HG03558 (cell line): ENCODE data around the gene CXCL1.

Experiments
- ATAC-seq: cut with Tn5 transposase; IDR thresholded peaks from one replicate; pipeline ENCODE4 v1.9.1; 2021; ENCODE audit warnings: moderate number of reproducible peaks; ENCODE audit not compliant: unreplicated experiment; ENCODE audit errors: extremely low read depth

Gene CXCL1

DNA sequence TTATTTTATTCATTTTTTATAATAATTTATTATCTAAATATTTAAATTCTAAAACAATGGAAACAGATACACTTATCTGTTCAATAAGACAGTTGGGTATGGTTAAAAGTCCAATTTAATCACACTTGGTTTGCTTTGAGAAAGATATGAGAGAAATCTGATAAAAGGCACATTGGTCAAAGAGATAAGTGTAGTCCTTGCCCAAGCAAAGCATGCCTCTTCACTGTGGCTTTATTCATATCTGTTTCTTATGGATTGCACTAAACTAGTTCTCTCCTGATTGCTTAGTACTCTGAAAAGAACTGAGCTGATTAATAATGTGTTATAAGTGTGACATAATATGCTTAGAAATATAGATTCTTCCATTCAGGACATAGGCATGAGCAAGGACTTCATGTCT, 39.8 kb downstream of the CXCL1 start:
- no peak for ATAC-seq

DNA sequence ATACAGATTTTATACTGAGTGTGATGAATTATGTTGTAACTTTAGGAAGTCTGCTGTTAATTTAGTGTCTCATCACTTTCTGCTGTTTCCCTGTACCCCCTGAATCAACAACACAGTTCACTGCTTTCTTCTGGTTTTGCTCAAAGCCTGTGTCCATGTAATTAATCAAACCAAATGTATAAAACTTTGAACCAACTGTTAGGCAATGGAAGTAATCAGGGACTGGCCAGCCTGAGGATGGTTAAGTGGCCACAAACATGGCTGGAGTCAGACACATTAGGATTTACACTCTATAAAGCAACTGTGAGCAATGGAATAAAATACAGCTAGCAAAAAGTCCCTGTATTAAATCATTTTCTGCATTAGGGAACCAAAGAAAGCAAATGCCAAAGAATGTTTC, 42.6 kb downstream of the CXCL1 start:
- no peak for ATAC-seq

DNA sequence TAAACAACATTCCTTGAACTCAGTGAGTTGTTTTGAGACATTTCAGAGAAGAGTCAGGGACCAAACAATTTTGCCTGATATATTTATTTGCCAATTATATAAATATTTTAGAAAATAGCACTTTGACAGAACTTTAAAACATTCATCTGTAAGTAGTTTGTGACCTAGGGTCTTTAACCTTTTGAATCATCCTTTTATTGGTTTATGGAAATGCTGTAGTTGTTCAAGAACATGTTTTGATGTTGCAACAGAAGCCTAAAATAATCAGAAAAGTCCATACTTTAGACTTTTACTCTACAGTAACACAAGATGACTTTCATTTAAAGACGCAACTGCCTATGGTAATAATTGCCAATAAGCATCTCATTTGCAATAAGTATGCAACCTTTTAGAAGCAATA, 43.0 kb downstream of the CXCL1 start:
- no peak for ATAC-seq

DNA sequence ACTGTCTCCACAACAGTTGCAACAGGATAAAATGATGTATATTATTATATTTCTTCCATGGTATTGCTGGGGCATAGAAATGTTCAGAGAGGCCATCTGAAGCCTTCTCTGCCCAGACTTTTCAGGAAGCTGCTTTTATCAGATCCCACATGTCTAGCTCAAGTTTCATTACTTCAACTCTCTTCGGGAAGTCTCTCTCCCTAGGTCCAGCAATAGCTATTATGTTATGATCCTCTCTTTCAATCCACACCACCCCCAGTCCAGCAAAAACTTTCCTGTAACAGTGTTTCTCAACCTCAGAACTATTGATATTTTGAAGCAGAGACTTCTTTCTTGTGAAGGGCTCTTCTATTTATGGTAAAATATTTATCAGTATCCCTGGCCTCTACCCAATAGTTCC, 44.9 kb downstream of the CXCL1 start:
- ATAC-seq = no peak

DNA sequence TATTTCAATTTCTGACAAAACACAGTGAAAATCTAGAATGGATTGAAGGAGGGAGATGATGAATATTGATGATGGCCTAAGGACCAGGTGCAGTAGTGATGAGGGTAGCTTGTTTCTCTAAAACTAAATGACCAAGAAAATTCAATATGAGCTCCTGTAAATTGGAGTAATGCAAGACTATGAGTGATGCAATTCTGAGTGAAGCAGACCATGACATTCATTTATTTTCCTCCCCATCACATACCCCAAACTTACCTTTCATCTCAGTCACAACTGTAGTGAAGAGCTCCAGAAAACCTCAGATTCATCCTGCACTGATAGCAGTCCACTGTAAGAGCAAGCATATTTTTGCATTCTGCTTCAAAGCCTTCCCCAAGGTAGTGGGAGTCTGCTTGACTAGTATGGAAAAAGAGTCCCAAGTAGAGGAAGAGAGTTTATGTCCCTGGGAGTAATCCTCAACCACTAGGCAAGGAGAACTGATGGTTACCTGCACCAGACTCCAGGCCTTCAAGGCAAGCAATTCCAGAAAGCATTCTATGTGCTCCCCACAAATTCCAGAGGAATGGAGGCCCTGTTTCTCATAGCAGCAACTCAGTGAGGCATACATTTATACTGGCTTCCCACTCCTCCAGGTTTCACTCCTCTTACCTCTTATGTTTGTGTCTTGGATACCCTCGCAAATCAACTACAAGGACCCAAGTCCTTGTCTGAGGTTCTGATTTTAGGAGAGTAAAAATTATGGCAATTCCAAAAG, 47.2 kb downstream of the CXCL1 start:
- ATAC-seq = no peak

DNA sequence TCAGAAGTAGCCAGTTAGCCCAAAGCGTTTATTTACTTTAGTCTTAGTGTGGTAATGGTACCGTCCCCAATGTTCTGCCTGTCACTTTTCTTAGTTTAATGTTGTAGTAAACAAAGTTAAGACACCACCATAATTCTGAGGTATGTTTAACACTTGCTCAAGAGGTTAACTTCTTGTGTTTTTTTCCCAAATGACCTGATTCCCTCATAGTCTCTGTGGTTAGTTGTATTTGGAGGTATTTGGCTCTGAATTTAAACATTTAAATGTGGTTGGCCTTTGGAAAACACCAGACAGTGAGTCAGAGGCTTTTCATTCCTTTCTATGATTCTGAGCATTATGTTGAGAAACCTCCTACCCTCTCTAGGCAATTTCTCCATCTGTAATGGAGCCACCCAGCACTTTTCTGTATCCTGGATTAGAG, 47.9 kb downstream of the CXCL1 start:
- ATAC-seq = no peak

DNA sequence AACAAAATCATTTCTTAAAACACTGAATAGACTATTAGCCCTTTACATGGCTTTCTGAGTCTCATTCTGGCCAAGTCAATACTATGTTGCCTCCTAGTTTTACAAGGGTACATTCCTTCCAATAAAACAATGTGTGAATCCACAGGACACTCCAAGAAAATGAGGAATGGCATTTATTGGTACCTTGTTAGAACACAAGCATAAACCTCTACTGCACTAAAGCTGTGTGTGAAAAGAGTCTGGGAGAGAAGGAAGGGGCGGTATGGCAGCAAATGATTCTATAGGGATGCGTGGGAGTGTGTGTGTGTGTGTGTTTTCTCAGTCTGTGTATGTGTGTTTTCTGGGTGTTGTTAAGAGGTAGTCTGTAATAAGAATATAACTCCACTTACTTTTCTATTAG, 48.9 kb downstream of the CXCL1 start:
- no peak for ATAC-seq

DNA sequence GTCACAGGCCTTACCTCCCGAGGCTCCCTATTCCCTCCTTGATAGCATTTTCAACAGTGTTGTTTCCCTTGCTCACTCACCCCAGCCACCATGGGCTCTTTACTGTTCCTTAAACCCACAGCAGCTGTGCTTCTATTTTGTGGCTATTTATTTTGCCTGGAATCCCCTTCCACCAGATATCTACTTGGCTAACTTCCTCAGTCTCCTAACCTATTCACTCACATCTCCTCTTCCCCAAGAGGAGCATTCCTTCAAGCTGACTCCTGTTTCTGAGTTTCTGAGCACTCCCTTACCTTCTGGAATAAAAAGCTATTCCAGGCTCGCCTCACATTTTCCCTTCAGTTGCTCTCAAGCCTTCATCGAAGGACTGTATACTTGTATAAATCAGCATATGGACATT, 50.5 kb downstream of the CXCL1 start:
- ATAC-seq = no peak
